Heart left ventricle (tissue), 16 donors: ENCODE results near the gene MYO10. TPM values are rescaled to one million over a fixed set of nuclear protein-coding genes. Genes with fewer than 3 reads are reported as not detected.

Experiments used
- ATAC-seq, 4 donors: fragments of 200-7000 bp; cut with Tn5 transposase; one replicate each; pipeline ENCODE4 v1.9.1; 2020 to 2022; ENCODE audit warnings: moderate library complexity in 4 of 4, mild to moderate bottlenecking in 3 of 4, moderate number of reproducible peaks in 1 of 4
- DNase-seq, 5 donors: peaks; one replicate each; pipeline ENCODE4 v3.0.0-alpha.2; 2020
- H3K27ac ChIP-seq, 12 donors: fragments of 200-600 bp; sonication (generic) in 4 of 12; one replicate each; pipeline versions ENCODE4 v1.5.0 to v1.8.0; 2016 to 2022; ENCODE audit warnings: mild to moderate bottlenecking in 2 of 12
- H3K27me3 ChIP-seq, 9 donors: fragments of 200-600 bp; sonication (generic) in 2 of 9; one replicate each; pipeline versions ENCODE4 v1.5.1 to v1.8.0; 2016 to 2022; ENCODE audit warnings: mild to moderate bottlenecking in 3 of 9
- H3K36me3 ChIP-seq, 9 donors: fragments of 200-600 bp; sonication (generic) in 2 of 9; one replicate each; pipeline versions ENCODE4 v1.5.0 to v1.8.0; 2018 to 2022; ENCODE audit warnings: mild to moderate bottlenecking in 2 of 9
- H3K4me1 ChIP-seq, 12 donors: fragments of 200-600 bp; sonication (generic) in 4 of 12; one replicate each; pipeline versions ENCODE4 v1.5.0 to v1.8.0; 2016 to 2022; ENCODE audit warnings: mild to moderate bottlenecking in 3 of 12
- H3K4me3 ChIP-seq, 12 donors: fragments of 200-600 bp; sonication (generic) in 4 of 12; one replicate each; pipeline versions ENCODE4 v1.5.0 to v1.8.0; 2017 to 2022; ENCODE audit warnings: mild to moderate bottlenecking in 9 of 12, moderate library complexity in 4 of 12
- H3K9me3 ChIP-seq, 12 donors: fragments of 200-600 bp; sonication (generic) in 4 of 12; one replicate each; pipeline versions ENCODE4 v1.5.0 to v1.8.0; 2016 to 2022; ENCODE audit warnings: mild to moderate bottlenecking in 1 of 12
- CTCF ChIP-seq, 12 donors: fragments of 200-600 bp; sonication (generic) in 4 of 12; IDR thresholded peaks; one replicate each; pipeline versions ENCODE4 v1.5.0 to v1.8.0; 2018 to 2022; ENCODE audit warnings: antibody characterized with exemption in 12 of 12, mild to moderate bottlenecking in 5 of 12
- POLR2A ChIP-seq, 2 donors: fragments of 450-650 bp; IDR thresholded peaks; one replicate each; pipeline ENCODE4 v1.6.1; 2017; ENCODE audit warnings: antibody characterized with exemption in 2 of 2, mild to moderate bottlenecking in 2 of 2, moderate library complexity in 2 of 2
- WGBS, 4 donors: extraction: QIAGEN DNeasy Blood & Tissue Kit in 2 of 4; methylation state at CpG; one replicate each; pipeline versions ENCODE4 v1.1.5 to v1.1.7; 2013 to 2018; 5-methylcytosine and 5-hydroxymethylcytosine counted together
- intact Hi-C, 10 donors: fragments of 100-400 bp; cut with DNase I; formaldehyde crosslinking; loops; one replicate each; pipeline versions ENCODE4 v1.11.1 to v1.14.2; 2022
- polyA plus RNA-seq, 2 donors: library from polyadenylated mRNA; stranded (reverse); fragments of 200-250 nt; gene quantifications; one replicate each; pipeline ENCODE4 v1.2.3, GENCODE V29; 2013
- total RNA-seq, 9 donors: library from RNA; depleted of rRNA in 2 of 9; stranded (reverse); fragments of >200 nt in 2 of 9; fragmentation: NEBNext Ultra II Directional in 3 of 9; extraction: Animal tissue kit (Norgen Biotek cat#: 25700) in 3 of 9; gene quantifications; one replicate each; pipeline versions ENCODE4 v1.1.0 to v1.2.4, GENCODE V29; 2016 to 2023
- donor health status: ischemic (EF 13 %, LVEDD 7.1; RV severe dilation, severe dysfunction).
- donor health status: healthy with polysubstance abuse.
- donor health status: DM: no; HTN: yes; CAD: no.
- donor health status: DM: no; HTN: no; CAD: no.
- donor health status: ischemic (EF 25% LVEDD 6.9; RV normal size, moderate dysfunction).
- donor health status: ischemic (EF 25% LVEDD 5.7; RV mildly dilated, moderate dysfunction).
- donor health status: healthy.
- donor health status: DM: yes; HTN: yes; CAD: no.
- donor health status: ischemic (EF 35%, LVEDD 5.7; RV mildly dilated, moderate dysfunction).
- donor health status: nonischemic (EF 11% LVEDD 7.7; RV severe dilation, severe dysfunction).
- donor health status: DM: yes; HTN: yes; CAD: no.
- donor health status: PGD.
- donor health status: ischemic (EF 29% LVEDD 5.4; RV normal size, mild dysfunction).
- donor health status: nonischemic (EF 23%, LVEDD 6.1; RV moderate dilation, normal function).

Gene MYO10
- total and polyA plus RNA-seq, 11 donors, result 2.0 to 17.3 (median 3.8) TPM

- intact Hi-C loops, result no loop called here
- 66 to 74% (median 69%) methylated on average over 8 of the region's 8 CpGs for WGBS, 4 donors
- Histone ChIP-seq H3K4me3 (no peak overlapping the region), H3K27me3 (no peaks in the 10 kb centered on the region), H3K9me3 (no peaks in the 10 kb centered on the region), H3K27ac (peak overlapping the region in 1 of 12 donors; percentile 15), H3K36me3 (no peaks in the 10 kb centered on the region), H3K4me1 (peaks cover 0 to 30% (median 6%) of the 10 kb centered on the region in 12 donors)
- ATAC-seq, result no peak
- DNase-seq, result no peak
- no peak for TF ChIP-seq POLR2A (IDR thresholded peaks at IDR 0.05)
- TF ChIP-seq CTCF (IDR thresholded peaks at IDR 0.05), result no peak
Observed at GRCh38 chr5:16886793-16887345, 49.2 kb downstream of the MYO10 start.

GRCh38 chr5:16886366-16886736 lies 49.7 kb downstream of the MYO10 start:
- H3K36me3 ChIP-seq, result no peaks in the 10 kb centered on the region
- no peaks in the 10 kb centered on the region for H3K27me3 ChIP-seq
- peak overlapping the region in 1 of 12 donors; percentile 15 for H3K27ac ChIP-seq
- no peak overlapping the region for H3K4me3 ChIP-seq
- H3K9me3 ChIP-seq, result no peaks in the 10 kb centered on the region
- DNase-seq (no peak), ATAC-seq (peak in 2 of 4 donors; percentile 20 to 24)
- intact Hi-C loops, result no loop called here
- H3K4me1 ChIP-seq, result peaks cover 0 to 30% (median 6%) of the 10 kb centered on the region in 12 donors
- 50 to 66% (median 58%) methylated on average over 7 of the region's 7 CpGs for whole genome bisulfite sequencing, 4 donors
- TF ChIP-seq CTCF (IDR thresholded peaks at IDR 0.05), result no peak
- TF ChIP-seq POLR2A (IDR thresholded peaks at IDR 0.05), result no peak

GRCh38 chr5:16885635-16886365 lies 50.3 kb downstream of the MYO10 start:
- peaks cover 0 to 30% (median 6%) of the 10 kb centered on the region in 12 donors for H3K4me1 ChIP-seq
- H3K27ac ChIP-seq, result peak overlapping the region in 1 of 12 donors; percentile 4
- WGBS, 4 donors, result 70 to 82% (median 75%) methylated on average over 13 of the region's 13 CpGs
- TF ChIP-seq POLR2A (IDR thresholded peaks at IDR 0.05) (no peak), CTCF (IDR thresholded peaks at IDR 0.05) (no peak)
- no peaks in the 10 kb centered on the region for H3K36me3 ChIP-seq
- ATAC-seq, result peak in 1 of 4 donors; percentile 29
- intact Hi-C loops, result no loop called here
- H3K27me3 ChIP-seq, result no peaks in the 10 kb centered on the region
- H3K9me3 ChIP-seq, result no peaks in the 10 kb centered on the region
- DNase-seq, result no peak
- no peak overlapping the region for H3K4me3 ChIP-seq

GRCh38 chr5:16884595-16884994 lies 51.5 kb downstream of the MYO10 start:
- Histone ChIP-seq H3K27ac (no peak overlapping the region), H3K4me3 (no peak overlapping the region), H3K4me1 (peaks cover 0 to 26% (median 4%) of the 10 kb centered on the region in 12 donors), H3K27me3 (no peaks in the 10 kb centered on the region), H3K36me3 (no peaks in the 10 kb centered on the region), H3K9me3 (no peaks in the 10 kb centered on the region)
- TF ChIP-seq POLR2A (IDR thresholded peaks at IDR 0.05) (no peak), CTCF (IDR thresholded peaks at IDR 0.05) (no peak)
- 63 to 85% (median 81%) methylated on average over 4 of the region's 4 CpGs for WGBS, 4 donors
- DNase-seq, result no peak
- intact Hi-C loops, result no loop called here
- no peak for ATAC-seq
